Measurements from ENCODE around the gene MMP24OS.

GRCh38 chr20:35290186-35290886, 12.4 kb upstream of the MMP24OS start:
- TF ChIP-seq, protein P1, sequence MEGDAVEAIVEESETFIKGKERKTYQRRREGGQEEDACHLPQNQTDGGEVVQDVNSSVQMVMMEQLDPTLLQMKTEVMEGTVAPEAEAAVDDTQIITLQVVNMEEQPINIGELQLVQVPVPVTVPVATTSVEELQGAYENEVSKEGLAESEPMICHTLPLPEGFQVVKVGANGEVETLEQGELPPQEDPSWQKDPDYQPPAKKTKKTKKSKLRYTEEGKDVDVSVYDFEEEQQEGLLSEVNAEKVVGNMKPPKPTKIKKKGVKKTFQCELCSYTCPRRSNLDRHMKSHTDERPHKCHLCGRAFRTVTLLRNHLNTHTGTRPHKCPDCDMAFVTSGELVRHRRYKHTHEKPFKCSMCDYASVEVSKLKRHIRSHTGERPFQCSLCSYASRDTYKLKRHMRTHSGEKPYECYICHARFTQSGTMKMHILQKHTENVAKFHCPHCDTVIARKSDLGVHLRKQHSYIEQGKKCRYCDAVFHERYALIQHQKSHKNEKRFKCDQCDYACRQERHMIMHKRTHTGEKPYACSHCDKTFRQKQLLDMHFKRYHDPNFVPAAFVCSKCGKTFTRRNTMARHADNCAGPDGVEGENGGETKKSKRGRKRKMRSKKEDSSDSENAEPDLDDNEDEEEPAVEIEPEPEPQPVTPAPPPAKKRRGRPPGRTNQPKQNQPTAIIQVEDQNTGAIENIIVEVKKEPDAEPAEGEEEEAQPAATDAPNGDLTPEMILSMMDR (IDR thresholded peaks at IDR 0.05), result no peak
- TF ChIP-seq EZH2 (IDR thresholded peaks at IDR 0.05), result no peak

Data from neural progenitor cell (in vitro differentiated cells).